Head of caudate nucleus (tissue), 42 donors: ENCODE data around the gene RHBDF1.

ENCODE experiments used
- DNase-seq, 42 donors: peaks; one replicate each; pipeline versions ENCODE4 v3.0.0 to v3.0.0-alpha.2; 2020 to 2021; ENCODE audit warnings: mixed read lengths in 7 of 42
- intact Hi-C: fragments of 100-400 bp; cut with DNase I; formaldehyde crosslinking; loops from one replicate; pipeline ENCODE4 v1.15.0; 2022

RHBDF1 gene, protein sequence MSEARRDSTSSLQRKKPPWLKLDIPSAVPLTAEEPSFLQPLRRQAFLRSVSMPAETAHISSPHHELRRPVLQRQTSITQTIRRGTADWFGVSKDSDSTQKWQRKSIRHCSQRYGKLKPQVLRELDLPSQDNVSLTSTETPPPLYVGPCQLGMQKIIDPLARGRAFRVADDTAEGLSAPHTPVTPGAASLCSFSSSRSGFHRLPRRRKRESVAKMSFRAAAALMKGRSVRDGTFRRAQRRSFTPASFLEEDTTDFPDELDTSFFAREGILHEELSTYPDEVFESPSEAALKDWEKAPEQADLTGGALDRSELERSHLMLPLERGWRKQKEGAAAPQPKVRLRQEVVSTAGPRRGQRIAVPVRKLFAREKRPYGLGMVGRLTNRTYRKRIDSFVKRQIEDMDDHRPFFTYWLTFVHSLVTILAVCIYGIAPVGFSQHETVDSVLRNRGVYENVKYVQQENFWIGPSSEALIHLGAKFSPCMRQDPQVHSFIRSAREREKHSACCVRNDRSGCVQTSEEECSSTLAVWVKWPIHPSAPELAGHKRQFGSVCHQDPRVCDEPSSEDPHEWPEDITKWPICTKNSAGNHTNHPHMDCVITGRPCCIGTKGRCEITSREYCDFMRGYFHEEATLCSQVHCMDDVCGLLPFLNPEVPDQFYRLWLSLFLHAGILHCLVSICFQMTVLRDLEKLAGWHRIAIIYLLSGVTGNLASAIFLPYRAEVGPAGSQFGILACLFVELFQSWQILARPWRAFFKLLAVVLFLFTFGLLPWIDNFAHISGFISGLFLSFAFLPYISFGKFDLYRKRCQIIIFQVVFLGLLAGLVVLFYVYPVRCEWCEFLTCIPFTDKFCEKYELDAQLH

DNA sequence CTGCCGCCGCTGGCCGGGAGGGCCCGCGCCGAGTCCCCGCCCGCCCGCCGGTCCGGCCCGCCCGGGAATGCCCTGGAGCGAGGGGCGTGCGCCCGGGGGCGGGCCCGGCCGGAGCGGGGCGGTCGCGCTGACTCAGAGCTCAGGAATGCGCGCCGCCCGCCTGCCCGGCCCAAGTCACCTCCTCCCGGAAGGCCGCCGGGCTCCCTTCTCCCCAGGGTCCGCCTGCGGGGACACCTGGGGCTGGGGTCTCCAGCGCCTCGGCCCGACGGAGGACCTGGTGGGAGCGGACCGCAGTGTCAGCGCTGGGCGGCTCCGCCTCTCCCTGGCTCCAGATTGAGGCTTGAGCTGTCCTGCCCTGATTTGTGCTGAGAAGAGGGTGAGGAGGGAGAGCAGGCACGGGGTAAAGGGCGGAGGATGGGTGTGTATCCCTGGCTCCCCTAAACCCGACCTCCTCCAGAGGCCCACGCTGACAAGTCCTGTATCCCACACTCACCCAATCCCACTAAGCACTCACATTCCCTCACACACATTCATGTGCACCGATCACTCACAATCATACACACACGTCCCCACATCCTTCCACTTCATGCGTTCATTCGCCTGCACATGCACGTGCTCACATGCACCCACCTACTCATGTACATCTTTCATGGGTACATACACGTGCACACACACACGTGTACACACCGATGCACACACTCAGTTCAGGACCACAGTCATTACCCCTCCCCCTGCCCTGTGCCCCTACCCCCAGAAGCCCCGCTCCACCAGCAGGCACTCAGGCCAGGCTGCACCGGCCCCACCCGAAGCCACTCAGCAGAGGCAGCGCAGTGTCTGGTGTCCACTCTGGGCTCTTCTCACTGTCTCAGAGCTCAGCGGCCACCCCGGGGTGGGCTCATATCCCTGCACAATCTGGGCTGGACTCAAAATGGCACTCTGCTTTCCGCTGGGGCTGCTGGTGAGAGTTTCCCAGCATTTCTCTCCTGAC lies at the start of gene RHBDF1:
TSS of gene RHBDF1 (minus strand) at position 71 of the 988 bp plus-strand sequence. CDS start 7,616 bp downstream, outside the sequence.
- peak in 6 of 42 donors; percentile 36 to 59 (median 40) for DNase-seq
- intact Hi-C loops: no loop called here

DNA sequence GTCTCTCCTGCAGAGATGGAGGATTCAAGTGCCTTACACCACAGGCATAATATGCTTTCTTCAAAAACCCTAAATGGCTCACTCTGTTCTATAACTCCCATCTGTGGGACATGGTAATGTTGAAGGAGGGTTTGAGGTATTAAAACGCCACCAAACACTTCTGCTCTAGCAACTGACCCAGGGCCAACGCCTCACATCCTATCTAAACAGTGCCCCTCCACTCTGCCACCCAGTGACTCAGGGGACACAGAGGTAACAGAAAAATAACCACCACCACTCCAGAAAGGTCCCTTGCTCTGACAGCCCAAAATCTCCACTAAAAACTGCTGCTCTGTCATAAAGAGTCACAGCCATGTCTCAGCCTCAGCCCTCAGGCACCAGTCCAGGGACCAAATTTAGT lies 48.3 kb upstream of the RHBDF1 start:
- DNase-seq: no peak
- intact Hi-C loops: no loop called here

GRCh38 chr16:119835-120491 lies 47.5 kb upstream of the RHBDF1 start:
- intact Hi-C loops: no loop called here

GRCh38 chr16:119295-119694 lies 46.9 kb upstream of the RHBDF1 start:
- intact Hi-C loops: no loop called here
- DNase-seq: no peak

More at GRCh38 chr16:119835-120491, 47.5 kb upstream of the RHBDF1 start:
- no peak for DNase-seq

DNA sequence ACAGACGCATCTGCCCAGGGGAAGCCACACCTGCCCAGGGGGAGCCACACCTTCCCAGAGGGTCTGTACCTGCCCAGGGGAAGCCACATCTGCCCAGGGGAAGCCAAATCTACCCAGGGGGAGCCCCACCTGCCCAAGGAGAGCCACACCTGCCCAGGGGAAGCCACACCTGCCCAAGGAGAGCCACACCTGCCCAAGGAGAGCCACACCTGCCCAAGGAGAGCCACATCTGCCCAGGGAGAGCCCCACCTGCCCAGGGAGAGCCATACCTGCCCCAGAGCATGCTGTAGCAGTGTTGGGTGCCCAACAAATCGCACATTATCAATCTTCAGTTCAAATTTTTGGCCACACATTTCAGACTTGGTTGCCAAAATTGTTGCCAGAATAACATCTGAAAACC lies 46.4 kb upstream of the RHBDF1 start:
- intact Hi-C loops: no loop called here
- DNase-seq: no peak

- intact Hi-C loops: no loop called here
- DNase-seq: peak in 22 of 42 donors; percentile 12 to 73 (median 48)
These were observed 45.2 kb upstream of the RHBDF1 start for GRCh38 chr16:117379-118365.

- intact Hi-C loops: no loop called here
- no peak for DNase-seq
These were observed 43.6 kb upstream of the RHBDF1 start for GRCh38 chr16:116015-116414.

- intact Hi-C loops: no loop called here
- no peak for DNase-seq
These were observed 41.9 kb upstream of the RHBDF1 start for GRCh38 chr16:114327-114726.

DNA sequence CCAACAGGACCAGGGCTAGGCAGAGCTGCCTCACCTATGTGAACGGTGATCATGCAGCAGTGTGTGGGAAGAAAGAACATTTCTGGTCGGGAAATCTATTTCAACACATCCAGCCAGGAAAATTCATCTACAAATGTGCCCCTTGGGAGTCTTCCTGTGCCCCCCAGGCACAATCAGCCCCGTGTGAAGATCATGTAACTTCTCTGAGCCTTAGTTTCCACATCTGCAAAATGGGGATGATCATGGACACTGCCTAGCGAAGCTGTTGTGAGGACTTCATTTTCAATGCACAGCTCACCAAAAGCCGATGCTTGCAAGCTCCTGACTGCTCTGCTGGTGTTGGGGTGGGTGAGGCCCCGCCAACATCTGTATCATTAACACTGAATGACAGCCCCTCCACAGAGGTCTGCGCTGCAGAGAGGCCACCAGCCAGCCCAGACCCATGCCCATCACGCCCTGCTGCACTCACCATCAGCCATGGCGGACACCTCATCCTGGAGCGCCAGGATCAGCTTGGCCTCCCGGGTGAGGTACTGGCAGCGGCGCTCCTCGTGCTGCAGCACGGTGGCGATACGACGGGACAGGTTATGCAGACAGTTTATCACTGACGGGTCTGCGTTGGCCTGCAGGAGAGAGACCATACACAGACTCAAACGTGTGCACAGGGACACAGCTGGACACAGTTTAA lies 39.9 kb upstream of the RHBDF1 start:
- DNase-seq: no peak
- intact Hi-C loops: no loop called here

DNA sequence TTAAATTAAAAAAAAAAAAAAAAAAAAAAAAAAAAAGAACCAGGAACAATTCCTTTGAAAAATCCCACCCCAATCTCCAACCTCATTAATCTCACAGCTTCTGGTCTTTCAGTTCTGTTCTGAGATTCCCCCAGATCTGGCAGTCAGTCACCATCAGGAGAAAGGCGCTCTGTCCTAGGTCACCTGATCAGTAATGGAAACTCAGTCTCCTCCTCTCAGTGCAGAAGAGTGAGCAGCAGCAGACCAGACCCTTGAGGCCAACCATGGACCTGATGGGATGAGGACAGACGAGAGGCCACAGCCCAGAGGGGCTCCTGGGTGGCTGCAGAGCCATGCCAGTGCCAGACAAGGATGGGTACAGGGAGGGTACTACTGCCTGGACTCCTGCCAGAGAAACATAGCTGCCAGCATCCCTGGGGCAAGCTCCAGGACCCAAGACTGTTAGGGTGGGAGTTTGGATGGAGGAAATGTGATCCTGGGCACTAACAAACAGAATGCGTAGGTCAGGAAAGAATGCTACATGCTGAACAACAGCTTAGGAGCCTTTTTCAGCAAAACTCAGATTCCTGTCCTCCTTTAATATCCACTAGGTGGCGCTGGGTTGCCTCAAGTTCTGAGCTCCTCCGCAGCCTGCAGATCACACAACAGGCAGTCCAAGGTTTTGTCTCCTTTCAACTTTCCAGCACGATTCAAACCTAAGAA lies 34.3 kb upstream of the RHBDF1 start:
- intact Hi-C loops: loop anchor here (2.0 kb wide), 1 partner anchor 74 kb away; the partner anchor contains the start of gene HBQ1
- DNase-seq: peak in 39 of 42 donors; percentile 41 to 87 (median 73)

DNA sequence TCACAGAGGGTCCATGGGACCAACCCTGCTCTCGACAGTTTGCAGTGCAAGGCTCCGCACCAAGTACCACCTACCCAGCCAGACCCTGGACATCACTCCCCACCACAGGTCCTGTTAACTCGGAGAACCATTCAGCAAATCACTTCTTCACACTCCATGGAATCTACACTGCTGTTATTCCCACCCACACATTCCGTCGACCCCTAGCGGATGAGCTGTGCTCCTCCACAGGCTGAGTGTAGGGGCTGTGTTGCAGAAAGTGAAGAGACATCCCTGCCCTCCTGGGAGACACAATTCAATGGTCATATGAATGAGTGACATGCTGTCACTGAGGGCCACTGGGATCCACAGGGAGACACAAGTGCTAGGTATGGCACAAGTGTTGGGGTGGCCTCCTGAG lies 33.1 kb upstream of the RHBDF1 start:
- no peak for DNase-seq
- intact Hi-C loops: no loop called here

GRCh38 chr16:104928-105327 lies 32.5 kb upstream of the RHBDF1 start:
- no peak for DNase-seq
- intact Hi-C loops: no loop called here

GRCh38 chr16:104355-104754 lies 31.9 kb upstream of the RHBDF1 start:
- DNase-seq: no peak
- intact Hi-C loops: no loop called here

DNA sequence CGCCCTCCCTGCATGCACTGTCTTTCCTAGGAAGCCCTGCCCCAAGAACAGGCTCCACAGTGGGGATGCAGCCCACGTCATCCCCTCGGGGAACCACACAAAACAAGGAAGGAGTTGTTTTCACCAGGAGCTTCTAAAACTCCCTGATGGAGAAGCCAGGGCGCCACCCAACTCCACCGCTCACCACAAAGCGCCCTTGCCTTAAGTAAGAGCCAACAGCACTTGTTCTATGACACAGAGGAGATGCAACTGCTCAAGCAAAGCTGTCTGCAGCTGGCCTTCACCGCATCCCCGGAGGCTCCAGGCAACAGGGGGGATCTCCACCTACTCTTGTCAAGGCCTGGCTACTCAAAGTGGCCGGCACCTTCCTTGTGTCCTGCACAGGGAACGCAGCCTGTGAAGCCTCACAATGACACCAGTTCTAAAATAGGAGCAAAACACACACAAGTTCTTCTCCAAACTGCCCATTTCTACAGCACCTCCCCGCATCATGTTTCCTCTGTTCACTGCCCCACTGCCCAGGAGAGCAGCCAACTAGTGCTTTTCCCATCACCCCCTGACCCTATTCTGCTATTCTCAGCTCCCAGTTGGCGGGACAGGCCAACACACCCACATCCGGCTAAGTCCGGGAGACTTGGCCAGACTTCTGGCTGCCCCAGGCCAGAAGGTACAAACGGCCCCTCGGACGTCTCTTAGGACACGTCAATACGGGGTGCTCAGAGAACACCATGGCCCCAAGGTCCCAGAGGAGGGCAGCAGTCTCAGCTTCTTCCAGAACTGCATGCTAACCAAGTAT lies 29.8 kb upstream of the RHBDF1 start:
- DNase-seq: peak in 16 of 42 donors; percentile 29 to 70 (median 60)
- intact Hi-C loops: no loop called here

DNA sequence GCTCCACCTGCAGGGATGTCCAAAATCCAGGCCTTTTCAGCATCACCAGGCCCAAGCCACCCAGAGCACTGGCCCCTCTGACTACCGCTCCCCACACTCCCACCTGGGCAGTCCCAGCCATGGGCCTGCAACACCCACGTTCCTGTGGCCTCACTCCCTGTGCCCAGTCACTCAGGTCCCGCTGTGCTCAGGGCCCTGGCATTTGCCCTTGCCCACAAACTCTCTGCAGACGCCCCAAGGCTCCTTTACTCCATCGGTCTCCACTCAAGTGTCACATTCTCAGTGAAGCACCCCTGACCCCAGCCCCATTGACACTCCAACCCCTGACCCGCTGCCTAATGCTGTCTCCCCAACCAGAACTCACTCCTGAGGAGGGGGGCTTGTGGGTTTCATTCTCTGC lies 29.2 kb upstream of the RHBDF1 start:
- no peak for DNase-seq
- intact Hi-C loops: no loop called here
